ENCODE results near the gene LKAAEAR1.

LKAAEAR1 gene

DNA sequence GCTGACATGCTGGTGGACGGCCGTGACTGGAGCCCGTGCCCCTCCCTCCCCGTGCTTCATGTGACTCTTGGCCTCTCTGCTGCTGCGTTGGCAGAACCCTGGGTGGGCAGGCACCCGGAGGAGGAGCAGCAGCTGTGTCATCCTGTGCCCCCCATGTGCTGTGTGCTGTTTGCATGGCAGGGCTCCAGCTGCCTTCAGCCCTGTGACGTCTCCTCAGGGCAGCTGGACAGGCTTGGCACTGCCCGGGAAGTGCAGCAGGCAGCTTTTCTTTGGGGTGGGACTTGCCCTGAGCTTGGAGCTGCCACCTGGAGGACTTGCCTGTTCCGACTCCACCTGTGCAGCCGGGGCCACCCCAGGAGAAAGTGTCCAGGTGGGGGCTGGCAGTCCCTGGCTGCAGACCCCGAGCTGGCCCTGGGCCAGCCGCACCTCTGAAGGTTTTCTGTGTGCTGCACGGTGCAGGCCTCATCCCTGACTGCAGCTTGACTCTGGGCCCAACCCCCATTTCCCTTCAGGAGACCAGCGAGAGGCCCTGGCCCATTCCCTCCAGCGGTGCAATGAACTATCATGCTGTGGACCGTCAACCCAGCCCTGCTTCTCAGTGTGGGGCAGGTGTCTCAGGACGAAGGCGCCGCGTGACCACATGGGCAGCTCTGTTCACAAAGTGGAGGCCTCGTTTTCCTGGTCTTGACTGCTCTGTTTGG, 15.0 kb upstream of the LKAAEAR1 start:
- TF ChIP-seq, protein P1, sequence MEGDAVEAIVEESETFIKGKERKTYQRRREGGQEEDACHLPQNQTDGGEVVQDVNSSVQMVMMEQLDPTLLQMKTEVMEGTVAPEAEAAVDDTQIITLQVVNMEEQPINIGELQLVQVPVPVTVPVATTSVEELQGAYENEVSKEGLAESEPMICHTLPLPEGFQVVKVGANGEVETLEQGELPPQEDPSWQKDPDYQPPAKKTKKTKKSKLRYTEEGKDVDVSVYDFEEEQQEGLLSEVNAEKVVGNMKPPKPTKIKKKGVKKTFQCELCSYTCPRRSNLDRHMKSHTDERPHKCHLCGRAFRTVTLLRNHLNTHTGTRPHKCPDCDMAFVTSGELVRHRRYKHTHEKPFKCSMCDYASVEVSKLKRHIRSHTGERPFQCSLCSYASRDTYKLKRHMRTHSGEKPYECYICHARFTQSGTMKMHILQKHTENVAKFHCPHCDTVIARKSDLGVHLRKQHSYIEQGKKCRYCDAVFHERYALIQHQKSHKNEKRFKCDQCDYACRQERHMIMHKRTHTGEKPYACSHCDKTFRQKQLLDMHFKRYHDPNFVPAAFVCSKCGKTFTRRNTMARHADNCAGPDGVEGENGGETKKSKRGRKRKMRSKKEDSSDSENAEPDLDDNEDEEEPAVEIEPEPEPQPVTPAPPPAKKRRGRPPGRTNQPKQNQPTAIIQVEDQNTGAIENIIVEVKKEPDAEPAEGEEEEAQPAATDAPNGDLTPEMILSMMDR (conservative IDR thresholded peaks at IDR 0.05): no peak
- H3K27ac ChIP-seq: no peak overlapping the region

DNA sequence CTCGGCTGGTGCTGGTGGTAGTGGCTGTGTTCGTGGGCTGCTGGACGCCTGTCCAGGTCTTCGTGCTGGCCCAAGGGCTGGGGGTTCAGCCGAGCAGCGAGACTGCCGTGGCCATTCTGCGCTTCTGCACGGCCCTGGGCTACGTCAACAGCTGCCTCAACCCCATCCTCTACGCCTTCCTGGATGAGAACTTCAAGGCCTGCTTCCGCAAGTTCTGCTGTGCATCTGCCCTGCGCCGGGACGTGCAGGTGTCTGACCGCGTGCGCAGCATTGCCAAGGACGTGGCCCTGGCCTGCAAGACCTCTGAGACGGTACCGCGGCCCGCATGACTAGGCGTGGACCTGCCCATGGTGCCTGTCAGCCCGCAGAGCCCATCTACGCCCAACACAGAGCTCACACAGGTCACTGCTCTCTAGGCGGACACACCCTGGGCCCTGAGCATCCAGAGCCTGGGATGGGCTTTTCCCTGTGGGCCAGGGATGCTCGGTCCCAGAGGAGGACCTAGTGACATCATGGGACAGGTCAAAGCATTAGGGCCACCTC, 14.3 kb upstream of the LKAAEAR1 start:
- H3K27ac ChIP-seq: no peak overlapping the region
- TF ChIP-seq, protein P1 (conservative IDR thresholded peaks at IDR 0.05): no peak

DNA sequence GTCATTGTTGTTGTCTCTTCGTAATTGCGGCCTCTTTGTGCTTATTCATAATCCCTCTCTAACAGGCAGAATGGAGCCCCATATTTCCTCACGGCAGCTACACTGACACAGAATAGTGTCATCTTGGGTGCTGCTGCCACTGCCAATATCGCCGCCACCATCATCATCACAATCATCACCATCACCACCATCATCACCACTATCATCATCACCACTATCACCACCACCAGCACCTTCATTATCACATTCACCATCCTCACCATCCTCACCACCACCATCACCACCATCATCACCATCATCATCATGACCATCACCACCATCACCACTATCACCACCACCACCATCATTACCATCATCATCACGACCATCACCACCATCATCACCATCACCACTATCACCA, 12.3 kb upstream of the LKAAEAR1 start:
- no peak overlapping the region for H3K27ac ChIP-seq
- TF ChIP-seq, protein P1 (conservative IDR thresholded peaks at IDR 0.05): no peak

GRCh38 chr20:64095927-64096326, 11.7 kb upstream of the LKAAEAR1 start:
- H3K27ac ChIP-seq: no peak overlapping the region
- TF ChIP-seq, protein P1 (conservative IDR thresholded peaks at IDR 0.05): no peak

DNA sequence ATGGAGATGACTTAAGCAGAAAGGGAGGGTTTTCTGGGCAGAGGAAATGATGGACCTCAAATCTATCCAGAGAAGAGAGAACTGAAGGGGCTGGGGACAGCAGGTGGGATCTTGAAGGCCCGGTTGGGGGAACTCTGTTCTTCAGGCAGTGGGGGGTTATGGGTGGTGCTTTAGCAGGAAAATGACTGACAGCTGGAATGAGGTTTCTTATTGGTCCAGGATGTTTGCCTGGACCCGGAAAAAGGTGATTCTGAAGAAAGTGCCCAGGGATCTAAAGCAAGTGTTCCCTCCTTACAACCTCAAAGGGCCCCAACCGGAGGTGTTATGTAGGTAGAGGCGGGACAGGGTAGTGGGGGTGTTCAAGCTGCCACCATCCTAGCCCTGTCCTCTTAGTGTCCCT, 11.3 kb upstream of the LKAAEAR1 start:
- TF ChIP-seq, protein P1 (conservative IDR thresholded peaks at IDR 0.05): no peak

GRCh38 chr20:64093013-64093503, 8.9 kb upstream of the LKAAEAR1 start:
- TF ChIP-seq, protein P1 (conservative IDR thresholded peaks at IDR 0.05): no peak
- H3K27ac ChIP-seq: no peak overlapping the region

More for the DNA sequence above, 11.3 kb upstream of the LKAAEAR1 start:
- H3K27ac ChIP-seq: no peak overlapping the region

DNA sequence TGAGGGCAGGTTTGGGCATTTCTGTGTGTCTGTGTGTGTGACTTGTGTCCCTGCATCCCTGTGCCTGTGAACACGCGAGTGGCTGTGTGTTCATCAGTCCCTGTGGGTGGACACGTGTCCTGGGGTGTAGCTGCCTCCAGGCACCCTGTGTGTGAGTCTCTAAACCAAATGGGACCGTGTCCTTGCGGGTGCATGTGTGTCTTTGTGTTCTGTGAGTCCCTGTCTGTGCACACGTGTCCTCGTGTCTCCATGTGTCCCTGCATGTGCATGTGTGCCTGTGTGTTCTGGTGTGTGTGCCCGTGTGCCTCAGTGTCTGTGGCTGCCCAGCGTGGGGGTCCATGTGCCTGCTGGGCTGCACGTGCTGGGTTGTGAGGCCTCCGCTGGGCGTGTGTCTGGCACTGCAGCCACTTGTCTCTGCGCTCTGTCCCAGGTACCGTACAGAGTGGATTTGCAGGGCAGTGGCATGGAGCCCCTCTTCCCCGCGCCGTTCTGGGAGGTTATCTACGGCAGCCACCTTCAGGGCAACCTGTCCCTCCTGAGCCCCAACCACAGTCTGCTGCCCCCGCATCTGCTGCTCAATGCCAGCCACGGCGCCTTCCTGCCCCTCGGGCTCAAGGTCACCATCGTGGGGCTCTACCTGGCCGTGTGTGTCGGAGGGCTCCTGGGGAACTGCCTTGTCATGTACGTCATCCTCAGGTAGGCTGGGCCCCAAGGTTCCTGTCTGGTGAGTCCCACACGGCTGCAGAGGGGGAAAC, 8.2 kb upstream of the LKAAEAR1 start:
- TF ChIP-seq, protein P1 (conservative IDR thresholded peaks at IDR 0.05): no peak
- H3K27ac ChIP-seq: no peak overlapping the region

All from VCaP (cell line).